GM12891 (cell line): ENCODE measurements around the gene ADORA2A.

Experiments
- DNase-seq: peaks from one replicate; pipeline ENCODE4 v3.0.0; 2011; ENCODE audit warnings: low spot score; ENCODE audit not compliant: insufficient read length
- FAIRE-seq: peaks from 2 replicates; lab custom pipeline; 2011; peaks lifted over from hg19 to GRCh38; lab: Jason Lieb, UNC
- PAX5 ChIP-seq: IDR thresholded peaks from 2 replicates; pipeline ENCODE4 v1.6.1; 2011; ENCODE audit warnings: low read length, moderate library complexity, mild to moderate bottlenecking; ENCODE audit not compliant: insufficient read depth, severe bottlenecking
- POLR2A ChIP-seq: IDR thresholded peaks from 2 replicates; pipeline ENCODE4 v1.6.1; 2011; ENCODE audit warnings: low read depth, low read length, control low read depth
- POLR2AphosphoS5 ChIP-seq: IDR thresholded peaks from 2 replicates; pipeline ENCODE4 v1.6.1; 2011; ENCODE audit warnings: low read depth, low read length, control low read depth
- POU2F2 ChIP-seq: IDR thresholded peaks from 2 replicates; pipeline ENCODE4 v1.6.1; 2011; ENCODE audit warnings: low read depth, mild to moderate bottlenecking, control low read depth, low read length, moderate library complexity
- SPI1 ChIP-seq: IDR thresholded peaks from 2 replicates; pipeline ENCODE4 v1.6.1; 2011; ENCODE audit warnings: low read depth, low read length, control low read depth
- TAF1 ChIP-seq: IDR thresholded peaks from 2 replicates; pipeline ENCODE4 v1.6.1; 2011; ENCODE audit warnings: low read depth, low read length, control low read depth

The ADORA2A gene

DNA sequence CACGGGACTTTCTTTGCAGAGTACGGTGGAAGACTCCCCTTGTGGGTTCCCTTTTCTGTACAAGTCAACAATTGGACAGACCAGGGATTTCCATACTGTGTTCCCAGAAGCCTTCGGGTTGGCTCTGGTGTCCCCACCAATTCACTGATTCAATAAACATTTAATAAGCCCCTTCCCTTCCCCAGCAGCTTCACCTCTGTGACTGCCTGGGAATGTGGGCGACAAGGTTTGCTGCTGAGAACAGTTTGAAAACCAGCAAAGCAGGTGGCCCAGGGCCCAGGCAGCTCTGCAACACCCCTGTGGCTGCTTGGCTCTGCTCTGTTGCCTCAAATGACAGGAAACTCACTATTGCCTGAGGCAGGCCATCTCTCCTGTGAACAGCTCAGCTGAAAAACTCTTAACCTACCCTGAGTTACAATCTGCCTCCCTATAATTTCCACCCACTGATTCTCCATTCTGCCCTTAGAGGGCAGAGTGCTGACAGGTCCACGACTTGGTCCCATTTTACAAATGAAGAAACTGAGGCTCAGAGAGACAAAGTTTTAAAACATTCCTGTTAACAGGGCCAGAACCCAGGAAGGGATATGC is 10.4 kb downstream of the ADORA2A start:
- TF ChIP-seq SPI1 (peak; percentile 48), POU2F2 (no peak; the same call in 1 of the 2 replicates)
- FAIRE-seq, result peak; percentile 98
- peak; percentile 56 for DNase-seq

DNA sequence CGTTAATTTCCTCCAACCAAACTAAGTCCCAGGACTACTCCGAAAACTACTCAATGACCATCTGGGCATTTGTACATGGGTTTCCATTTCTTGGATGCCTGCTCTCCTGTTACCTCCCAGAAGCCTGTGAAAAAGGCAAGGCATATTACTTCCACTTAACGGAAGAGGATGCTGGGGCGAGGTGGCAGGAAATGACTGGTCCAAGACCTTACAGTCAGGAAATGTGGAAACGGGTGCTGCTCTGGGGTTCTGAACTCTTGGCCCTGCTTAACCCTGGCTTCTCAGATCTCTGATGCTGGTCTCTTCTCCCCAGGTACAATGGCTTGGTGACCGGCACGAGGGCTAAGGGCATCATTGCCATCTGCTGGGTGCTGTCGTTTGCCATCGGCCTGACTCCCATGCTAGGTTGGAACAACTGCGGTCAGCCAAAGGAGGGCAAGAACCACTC is 12.9 kb downstream of the ADORA2A start:
- FAIRE-seq (no peak), DNase-seq (no peak)
- TF ChIP-seq PAX5, result no peak
- no peak for TF ChIP-seq SPI1
- TF ChIP-seq POLR2A, result no peak
- TF ChIP-seq TAF1, result no peak
- no peak for TF ChIP-seq POLR2AphosphoS5
- TF ChIP-seq POU2F2, result no peak

DNA sequence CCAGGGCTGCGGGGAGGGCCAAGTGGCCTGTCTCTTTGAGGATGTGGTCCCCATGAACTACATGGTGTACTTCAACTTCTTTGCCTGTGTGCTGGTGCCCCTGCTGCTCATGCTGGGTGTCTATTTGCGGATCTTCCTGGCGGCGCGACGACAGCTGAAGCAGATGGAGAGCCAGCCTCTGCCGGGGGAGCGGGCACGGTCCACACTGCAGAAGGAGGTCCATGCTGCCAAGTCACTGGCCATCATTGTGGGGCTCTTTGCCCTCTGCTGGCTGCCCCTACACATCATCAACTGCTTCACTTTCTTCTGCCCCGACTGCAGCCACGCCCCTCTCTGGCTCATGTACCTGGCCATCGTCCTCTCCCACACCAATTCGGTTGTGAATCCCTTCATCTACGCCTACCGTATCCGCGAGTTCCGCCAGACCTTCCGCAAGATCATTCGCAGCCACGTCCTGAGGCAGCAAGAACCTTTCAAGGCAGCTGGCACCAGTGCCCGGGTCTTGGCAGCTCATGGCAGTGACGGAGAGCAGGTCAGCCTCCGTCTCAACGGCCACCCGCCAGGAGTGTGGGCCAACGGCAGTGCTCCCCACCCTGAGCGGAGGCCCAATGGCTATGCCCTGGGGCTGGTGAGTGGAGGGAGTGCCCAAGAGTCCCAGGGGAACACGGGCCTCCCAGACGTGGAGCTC is 13.5 kb downstream of the ADORA2A start:
- no peak for TF ChIP-seq POLR2AphosphoS5
- no peak for TF ChIP-seq POLR2A
- no peak for TF ChIP-seq TAF1
- TF ChIP-seq SPI1, result no peak
- no peak for TF ChIP-seq POU2F2
- TF ChIP-seq PAX5, result no peak
- DNase-seq, result no peak
- no peak for FAIRE-seq

- no peak for DNase-seq
- no peak for TF ChIP-seq PAX5
- TF ChIP-seq TAF1, result no peak
- TF ChIP-seq POLR2AphosphoS5, result no peak
- TF ChIP-seq POLR2A, result no peak
- no peak for TF ChIP-seq POU2F2
- TF ChIP-seq SPI1, result no peak
- FAIRE-seq, result no peak
Measured at GRCh38 chr22:24441406-24442351, 14.3 kb downstream of the ADORA2A start.

GRCh38 chr22:24442352-24442744 is 14.9 kb downstream of the ADORA2A start:
- TF ChIP-seq PAX5 (no peak), POU2F2 (no peak), TAF1 (no peak), POLR2A (no peak), SPI1 (no peak), POLR2AphosphoS5 (no peak)
- DNase-seq (no peak), FAIRE-seq (peak; percentile 9)

DNA sequence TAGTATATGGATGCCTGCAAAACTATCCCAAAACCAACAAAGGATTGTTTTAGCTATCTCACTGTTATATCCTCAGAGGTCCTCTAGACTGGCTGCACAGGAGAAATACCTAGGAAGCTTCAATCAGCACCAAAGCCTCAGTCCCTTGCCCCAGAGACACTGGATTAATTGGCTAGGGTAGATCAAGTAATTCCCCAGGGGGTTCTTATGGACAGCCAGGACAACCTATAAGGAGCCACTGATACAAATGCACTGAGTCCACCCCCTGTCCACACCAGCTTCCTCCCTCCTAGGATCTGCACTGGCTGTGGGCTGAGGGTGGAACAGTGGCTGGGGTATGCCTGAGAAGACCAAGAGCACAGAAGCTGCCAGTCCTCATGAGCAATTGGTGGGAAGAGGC is 16.3 kb downstream of the ADORA2A start:
- FAIRE-seq (no peak), DNase-seq (no peak)
- TF ChIP-seq POLR2AphosphoS5 (no peak), POU2F2 (no peak), TAF1 (no peak), SPI1 (no peak), PAX5 (no peak), POLR2A (no peak)

GRCh38 chr22:24444251-24444650 is 16.9 kb downstream of the ADORA2A start:
- TF ChIP-seq POU2F2 (no peak), TAF1 (no peak), SPI1 (no peak), PAX5 (no peak), POLR2A (no peak), POLR2AphosphoS5 (no peak)
- DNase-seq, result no peak
- no peak for FAIRE-seq

DNA sequence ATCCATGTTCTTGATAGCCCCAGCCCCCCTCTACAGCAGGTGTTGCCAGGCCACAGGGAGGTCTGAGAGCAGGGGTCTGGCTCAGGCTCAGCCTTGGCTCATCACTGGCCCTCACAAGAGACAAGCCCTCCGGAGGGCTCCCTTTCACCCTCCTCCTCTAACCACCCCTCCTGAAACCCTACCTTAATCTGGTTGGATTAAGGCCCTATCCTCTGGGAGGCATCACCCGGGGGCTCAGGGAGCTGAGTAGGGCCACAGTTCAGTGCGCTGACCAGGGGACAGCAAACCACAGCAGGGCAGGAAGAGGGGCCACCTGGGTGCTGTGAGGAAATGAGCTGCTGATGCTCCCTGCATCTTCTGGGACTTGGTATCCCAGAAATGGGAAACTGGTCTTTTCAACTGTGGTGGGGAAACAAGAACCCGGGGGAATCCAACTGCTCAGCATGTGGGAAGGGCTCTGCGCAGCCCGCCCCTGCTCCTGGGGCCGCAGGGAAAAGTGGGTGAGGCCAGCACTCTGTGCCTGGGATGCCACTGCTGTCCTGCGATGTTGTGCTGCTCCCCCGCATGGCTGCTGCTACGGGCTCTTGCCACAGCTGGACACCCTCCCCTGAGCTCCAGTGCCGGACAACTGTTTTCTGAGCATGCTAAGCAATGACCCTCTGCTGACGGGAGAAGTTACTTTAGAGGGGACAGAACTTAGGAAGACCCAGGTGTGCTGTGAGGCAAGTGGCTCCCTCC is 17.5 kb downstream of the ADORA2A start:
- TF ChIP-seq POU2F2, result no peak
- no peak for TF ChIP-seq POLR2A
- no peak for DNase-seq
- FAIRE-seq, result no peak

- TF ChIP-seq PAX5 (no peak), SPI1 (no peak), POLR2AphosphoS5 (no peak), TAF1 (no peak), POLR2A (no peak), POU2F2 (no peak)
- FAIRE-seq, result peak; percentile 38
- no peak for DNase-seq
Measured at GRCh38 chr22:24445481-24446259, 18.3 kb downstream of the ADORA2A start.

DNA sequence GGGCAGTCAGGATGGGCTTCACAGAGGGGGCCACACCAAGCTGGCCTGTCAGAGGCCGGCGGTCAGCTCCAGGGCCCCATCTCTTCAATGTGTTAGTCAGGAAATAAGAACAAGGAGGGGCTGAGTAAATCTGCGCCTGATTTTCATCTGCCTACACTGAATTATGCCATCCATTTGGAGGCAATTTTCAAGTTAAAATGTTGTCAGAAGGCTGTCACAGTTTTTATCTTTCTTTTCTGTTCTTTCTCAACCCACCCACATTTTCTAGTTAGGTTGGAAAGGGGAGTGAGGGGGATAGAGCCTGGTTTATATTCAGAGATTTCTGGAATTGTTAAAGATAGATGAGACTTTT is 18.8 kb downstream of the ADORA2A start:
- TF ChIP-seq TAF1 (no peak), PAX5 (no peak), SPI1 (no peak), POLR2AphosphoS5 (no peak), POU2F2 (no peak), POLR2A (no peak)

More for the DNA sequence above, 18.8 kb downstream of the ADORA2A start:
- no peak for DNase-seq
- no peak for FAIRE-seq
